GM21447 (cell line): ENCODE results near the gene NEFH.
"Not testable (repeated sequence)": the region's sequence is repeated elsewhere in the genome, so short reads cannot be mapped to it uniquely, and the experiment has no call there.

Source experiments
- ATAC-seq: cut with Tn5 transposase; IDR thresholded peaks from one replicate; pipeline ENCODE4 v1.9.1; 2021; ENCODE audit not compliant: unreplicated experiment

The NEFH gene

GRCh38 chr22:29479417-29480261 lies at the start of gene NEFH:
NEFH (plus strand) TSS chr22:29480218; CDS start chr22:29480263, 45 bp downstream.
- ATAC-seq: no peak

- ATAC-seq: no peak
These were observed 48.0 kb upstream of the NEFH start for GRCh38 chr22:29431986-29432385.

GRCh38 chr22:29433856-29434255 lies 46.2 kb upstream of the NEFH start:
- ATAC-seq: no peak

DNA sequence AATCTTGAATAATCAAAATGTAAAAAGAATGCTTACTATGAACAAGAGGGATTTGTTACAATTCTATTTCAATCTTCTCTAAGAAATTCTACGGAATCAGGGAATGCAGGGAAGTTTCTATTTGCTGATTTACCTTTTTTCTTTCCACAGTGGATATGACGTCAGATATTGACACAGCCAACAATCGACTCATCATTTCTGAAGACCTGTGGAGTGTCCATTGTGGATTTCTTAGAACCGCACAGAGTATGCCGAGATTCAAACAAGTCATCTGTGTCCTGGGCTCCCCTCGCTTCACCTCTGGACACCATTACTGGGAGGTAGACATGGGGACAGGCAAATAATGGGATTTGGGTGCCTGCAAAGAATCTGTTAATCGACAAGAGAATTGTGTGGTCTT lies 45.7 kb upstream of the NEFH start:
- no peak for ATAC-seq

- no peak for ATAC-seq
These were observed 44.5 kb upstream of the NEFH start for GRCh38 chr22:29435236-29436136.

GRCh38 chr22:29438283-29438682 lies 41.7 kb upstream of the NEFH start, which contains the start of gene RFPL1:
RFPL1 (plus strand) TSS chr22:29438583.
- ATAC-seq: not testable (repeated sequence)

DNA sequence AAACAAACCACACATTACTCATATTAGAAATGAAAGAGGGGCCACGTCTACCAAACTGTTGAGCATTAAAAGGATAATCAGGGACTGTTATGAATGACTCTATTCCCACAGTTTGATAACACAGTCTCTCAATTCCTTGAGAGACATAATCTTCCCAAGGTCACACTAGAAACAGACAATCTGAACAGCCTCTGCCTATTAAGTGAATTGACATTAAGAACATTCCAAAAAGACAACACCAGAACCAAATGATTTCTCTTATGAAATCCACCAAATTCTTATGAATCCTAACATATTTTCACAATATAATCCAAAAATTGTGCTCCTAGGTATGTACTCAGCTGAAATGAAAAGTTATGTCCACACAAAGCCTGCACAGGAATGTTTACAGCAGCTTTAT lies 37.0 kb upstream of the NEFH start:
- no peak for ATAC-seq

GRCh38 chr22:29443452-29443851 lies 36.6 kb upstream of the NEFH start:
- no peak for ATAC-seq

DNA sequence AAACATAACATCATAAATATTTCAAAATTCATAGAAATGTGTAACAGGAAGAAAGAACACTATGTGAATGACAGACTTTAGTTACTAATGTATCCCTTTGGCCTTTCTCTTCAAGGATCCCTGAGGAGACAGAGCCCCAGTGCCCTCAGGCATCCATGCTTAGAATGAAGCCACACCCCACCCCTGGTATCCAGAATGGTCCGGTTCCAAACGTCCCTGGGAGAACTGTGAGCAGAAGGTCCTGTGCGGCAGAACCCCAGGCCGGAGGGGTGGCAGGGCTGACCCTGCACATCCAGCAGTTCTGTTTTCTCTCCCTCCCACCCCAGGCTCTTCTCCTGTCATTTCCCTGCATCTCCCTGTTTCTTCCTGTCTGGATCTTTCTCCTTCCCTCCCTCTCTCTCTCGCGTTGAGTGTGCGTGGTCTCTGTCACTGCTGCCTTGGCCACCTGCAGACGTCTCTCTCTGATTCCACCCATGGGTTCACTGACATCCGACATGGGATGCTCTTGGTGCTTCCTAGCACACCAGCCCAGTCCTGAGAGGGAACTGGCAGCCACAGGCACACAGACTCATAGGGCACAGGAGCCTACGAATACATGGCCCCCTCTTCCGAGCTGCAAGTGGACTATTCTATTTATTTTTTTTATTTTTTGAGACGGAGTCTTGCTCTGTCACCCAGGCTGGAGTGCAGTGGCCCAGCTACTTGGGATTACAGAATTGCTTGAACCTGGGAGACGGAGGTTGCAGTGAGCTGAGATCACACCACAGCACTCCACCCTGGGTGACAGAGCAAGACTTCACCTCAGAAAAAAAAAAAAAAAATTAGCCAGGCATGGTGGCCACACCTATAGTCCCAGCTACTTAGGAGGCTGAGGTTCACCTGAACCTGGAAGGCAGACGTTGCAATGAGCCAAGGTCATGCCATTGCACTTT lies 35.9 kb upstream of the NEFH start:
- ATAC-seq: no peak

DNA sequence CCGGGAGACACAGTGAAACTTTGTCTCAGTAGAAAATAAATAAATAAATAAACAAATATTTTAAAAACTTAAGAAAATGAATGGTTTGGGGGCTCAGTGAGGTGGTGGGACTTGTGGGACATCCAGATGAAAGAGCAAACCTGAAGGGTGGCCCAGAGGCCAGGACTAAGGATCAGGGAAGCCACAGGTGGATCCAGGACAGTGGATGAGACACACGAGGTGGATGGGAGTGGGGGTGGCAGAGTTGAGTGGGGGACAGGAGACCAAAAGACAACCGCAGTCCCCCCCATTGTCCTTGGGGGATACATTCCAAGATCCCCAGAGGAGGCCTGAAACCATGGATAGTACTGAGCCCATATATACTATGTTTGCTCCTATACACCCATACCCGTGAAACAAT lies 34.5 kb upstream of the NEFH start:
- no peak for ATAC-seq

GRCh38 chr22:29447906-29448305 lies 32.1 kb upstream of the NEFH start:
- no peak for ATAC-seq

DNA sequence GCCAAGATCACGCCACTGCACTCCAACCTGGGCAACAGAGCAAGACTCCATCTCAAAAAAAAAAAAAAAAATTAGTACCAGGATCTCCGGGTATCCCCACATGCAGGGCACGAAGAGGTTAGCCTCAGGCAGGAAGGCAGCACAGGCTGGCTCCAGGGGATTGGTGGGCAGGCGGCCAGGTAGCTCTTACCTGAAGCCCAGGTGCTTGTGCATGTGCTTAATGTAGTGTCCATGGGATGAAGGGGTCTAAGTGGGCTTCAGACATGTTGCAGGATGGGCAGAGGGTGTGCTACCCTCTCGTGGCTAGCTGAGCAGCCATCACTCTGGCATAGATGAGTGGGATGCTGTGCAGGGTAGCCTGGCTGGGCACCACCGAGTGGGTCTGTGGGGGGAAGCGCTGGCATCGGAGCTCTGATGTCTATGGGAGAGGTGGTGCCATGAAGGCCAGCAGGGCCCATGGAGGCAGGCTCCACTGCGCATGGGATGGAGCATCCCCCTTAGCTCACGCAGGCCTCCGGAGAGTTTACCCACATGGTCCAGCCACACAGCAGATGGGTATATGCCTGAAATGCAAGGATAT lies 30.6 kb upstream of the NEFH start:
- ATAC-seq: no peak

DNA sequence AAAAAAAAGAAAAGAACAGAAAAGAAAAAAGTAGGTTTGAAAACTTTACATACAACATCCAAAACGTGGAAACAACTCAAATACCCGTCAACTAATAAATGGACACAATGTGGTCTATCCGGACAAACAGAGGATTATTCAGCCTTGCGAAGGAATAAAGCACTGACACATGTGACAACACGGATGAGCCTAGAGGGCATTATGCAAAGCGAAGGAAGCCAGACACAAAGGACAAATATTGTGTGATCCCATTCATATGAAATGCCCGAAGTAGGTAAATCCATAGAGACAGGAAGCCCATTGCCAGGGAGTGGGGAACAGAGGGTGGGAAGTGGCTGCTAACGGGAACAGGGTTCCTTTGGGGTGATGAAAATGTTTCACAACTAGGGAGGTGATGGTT lies 29.8 kb upstream of the NEFH start:
- no peak for ATAC-seq

DNA sequence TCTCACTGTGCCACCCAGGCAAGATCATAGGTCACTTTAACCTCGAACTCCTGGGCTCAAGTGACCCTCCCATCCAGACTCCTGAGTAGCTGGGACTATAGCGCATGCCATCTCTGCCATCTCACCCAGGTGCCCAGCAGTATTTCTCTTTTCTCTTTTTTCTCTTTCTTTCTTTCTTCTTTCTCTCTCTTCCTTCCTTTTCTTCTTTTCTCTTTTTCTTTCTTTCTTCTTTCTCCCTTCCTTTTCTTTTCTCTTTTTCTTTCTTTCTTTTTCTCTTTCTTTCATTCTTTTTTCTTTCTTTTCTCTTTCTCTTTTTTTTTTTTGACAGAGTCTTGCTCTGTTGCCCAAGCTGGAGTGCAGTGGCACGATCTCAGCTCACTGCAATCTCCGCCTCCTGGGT lies 28.2 kb upstream of the NEFH start:
- no peak for ATAC-seq

GRCh38 chr22:29454276-29454675 lies 25.7 kb upstream of the NEFH start:
- no peak for ATAC-seq

GRCh38 chr22:29456211-29456671 lies 23.8 kb upstream of the NEFH start:
- ATAC-seq: no peak

GRCh38 chr22:29457730-29458129 lies 22.3 kb upstream of the NEFH start:
- ATAC-seq: no peak

DNA sequence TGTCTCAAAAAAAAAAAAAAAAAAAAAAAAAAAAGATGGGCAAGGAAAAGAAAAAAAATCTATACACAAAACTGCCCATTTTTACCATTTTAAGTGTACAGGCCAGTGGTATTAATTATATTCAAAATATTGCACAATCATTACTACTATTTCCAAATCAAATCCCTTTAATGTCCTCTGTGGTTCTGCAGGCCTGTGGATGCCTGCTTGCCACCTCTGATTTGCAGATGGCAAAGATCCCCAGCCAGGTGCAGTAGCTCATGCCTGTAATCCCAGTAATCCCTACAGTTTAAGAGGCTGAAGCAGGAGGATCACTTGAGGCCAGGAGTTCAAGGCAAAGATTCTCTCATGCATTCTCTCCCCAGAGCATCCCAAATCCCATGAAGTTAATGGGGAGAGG lies 21.5 kb upstream of the NEFH start:
- ATAC-seq: no peak

- no peak for ATAC-seq
These were observed 20.2 kb upstream of the NEFH start for GRCh38 chr22:29459773-29460172.

GRCh38 chr22:29461263-29461662 lies 18.8 kb upstream of the NEFH start:
- ATAC-seq: no peak
